NB4 (cell line): Measurements from ENCODE around the gene SLC25A43.

Experiments used
- CTCF ChIP-seq: IDR thresholded peaks from one replicate; pipeline ENCODE4 v1.5.1; 2012; ENCODE audit warnings: low read depth, low read length
- MAX ChIP-seq: IDR thresholded peaks from 2 replicates; pipeline ENCODE4 v1.6.1; 2011; ENCODE audit warnings: low read depth, low read length
- POLR2A ChIP-seq: IDR thresholded peaks from 2 replicates; pipeline ENCODE4 v1.6.1; 2011; ENCODE audit warnings: mild to moderate bottlenecking; ENCODE audit not compliant: insufficient read length; ENCODE audit errors: extremely low read depth

GRCh38 chrX:119478504-119478903, 79.4 kb downstream of the SLC25A43 start:
- TF ChIP-seq POLR2A (no peak), CTCF (no peak), MAX (no peak)
